ENCODE data around the gene APMAP. TPM values are rescaled to one million over a fixed set of nuclear protein-coding genes. Genes with fewer than 3 reads are reported as not detected.

The APMAP gene
- total RNA-seq, 2 experiments from 2014 or later: 46.9 to 50.9 TPM

GRCh38 chr20:25021336-25021735 is 28.8 kb upstream of the APMAP start:
- Mint-ChIP-seq H3K4me1 (ENCODE audit: low read depth) (no peaks in the 10 kb centered on the region), H3K9me3 (no peaks in the 10 kb centered on the region), H3K27me3 (ENCODE audit: low read depth) (no peaks in the 10 kb centered on the region), H3K27ac (no peak overlapping the region), H3K36me3 (ENCODE audit: low read depth) (peaks cover 3% of the 10 kb centered on the region), H3K4me3 (no peak overlapping the region)
- no peak for DNase-seq
- CTCF ChIA-PET: interaction anchor here (0.6 to 0.9 kb wide), 2 partner anchors 15 to 34 kb away, joined by 3 to 4 read pairs; no protein-coding TSS in a partner anchor
- intact Hi-C loops (cut with micrococcal nuclease): no loop called here

- CTCF ChIA-PET: interaction anchor here (0.6 to 0.9 kb wide), 2 partner anchors 16 to 34 kb away, joined by 3 to 4 read pairs; no protein-coding TSS in a partner anchor
- no peaks in the 10 kb centered on the region for H3K9me3 Mint-ChIP-seq
- no peak overlapping the region for H3K4me3 Mint-ChIP-seq
Observed at GRCh38 chr20:25020901-25021301, 28.4 kb upstream of the APMAP start.

GRCh38 chr20:25020345-25020744 is 27.8 kb upstream of the APMAP start:
- CTCF ChIA-PET: no interaction called here
- Mint-ChIP-seq H3K9me3 (no peaks in the 10 kb centered on the region), H3K36me3 (ENCODE audit: low read depth) (peaks cover 3% of the 10 kb centered on the region), H3K4me1 (ENCODE audit: low read depth) (no peaks in the 10 kb centered on the region), H3K27me3 (ENCODE audit: low read depth) (no peaks in the 10 kb centered on the region), H3K27ac (no peak overlapping the region), H3K4me3 (no peak overlapping the region)
- DNase-seq: no peak
- intact Hi-C loops (cut with micrococcal nuclease): no loop called here

More at GRCh38 chr20:25020901-25021301, 28.4 kb upstream of the APMAP start:
- H3K27ac Mint-ChIP-seq: no peak overlapping the region
- no peaks in the 10 kb centered on the region for H3K27me3 Mint-ChIP-seq (ENCODE audit: low read depth)
- DNase-seq: no peak
- no peaks in the 10 kb centered on the region for H3K4me1 Mint-ChIP-seq (ENCODE audit: low read depth)
- intact Hi-C loops (cut with micrococcal nuclease): no loop called here
- H3K36me3 Mint-ChIP-seq (ENCODE audit: low read depth): peaks cover 3% of the 10 kb centered on the region

- H3K4me3 Mint-ChIP-seq: no peak overlapping the region
- no peaks in the 10 kb centered on the region for H3K4me1 Mint-ChIP-seq (ENCODE audit: low read depth)
- no peak for DNase-seq
- CTCF ChIA-PET: no interaction called here
- intact Hi-C loops (cut with micrococcal nuclease): no loop called here
- H3K36me3 Mint-ChIP-seq (ENCODE audit: low read depth): peaks cover 3% of the 10 kb centered on the region
- no peaks in the 10 kb centered on the region for H3K9me3 Mint-ChIP-seq
- H3K27me3 Mint-ChIP-seq (ENCODE audit: low read depth): no peaks in the 10 kb centered on the region
- H3K27ac Mint-ChIP-seq: no peak overlapping the region
Observed at GRCh38 chr20:25019381-25020155, 27.0 kb upstream of the APMAP start.

DNA sequence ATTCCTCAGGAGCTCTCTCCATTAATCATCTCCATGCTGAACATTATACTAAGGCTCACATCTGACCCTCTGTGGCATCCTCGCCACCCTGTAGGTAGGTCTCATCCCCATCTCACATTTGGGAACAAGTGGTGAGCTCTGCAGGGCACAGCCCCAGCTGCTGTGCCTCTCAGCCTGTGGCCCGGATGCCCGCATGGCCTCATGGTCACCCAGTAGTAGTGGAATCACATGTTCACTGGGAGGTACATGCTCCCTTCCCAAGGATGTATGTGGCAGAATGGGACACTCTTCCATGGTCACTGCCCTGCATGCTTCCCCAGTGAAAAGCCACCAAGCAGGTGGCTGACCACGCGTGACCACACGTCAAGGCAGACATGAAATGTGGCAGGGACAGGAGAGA is 26.3 kb upstream of the APMAP start:
- H3K4me1 Mint-ChIP-seq (ENCODE audit: low read depth): no peaks in the 10 kb centered on the region
- peaks cover 5% of the 10 kb centered on the region for H3K36me3 Mint-ChIP-seq (ENCODE audit: low read depth)
- CTCF ChIA-PET: no interaction called here
- H3K27ac Mint-ChIP-seq: no peak overlapping the region
- H3K9me3 Mint-ChIP-seq: no peaks in the 10 kb centered on the region
- DNase-seq: no peak
- intact Hi-C loops (cut with micrococcal nuclease): no loop called here
- H3K4me3 Mint-ChIP-seq: no peak overlapping the region
- H3K27me3 Mint-ChIP-seq (ENCODE audit: low read depth): no peaks in the 10 kb centered on the region

- DNase-seq: no peak
- Mint-ChIP-seq H3K27ac (no peak overlapping the region), H3K27me3 (ENCODE audit: low read depth) (no peaks in the 10 kb centered on the region), H3K36me3 (ENCODE audit: low read depth) (peaks cover 5% of the 10 kb centered on the region), H3K4me1 (ENCODE audit: low read depth) (no peaks in the 10 kb centered on the region), H3K9me3 (no peaks in the 10 kb centered on the region), H3K4me3 (no peak overlapping the region)
- intact Hi-C loops (cut with micrococcal nuclease): no loop called here
- CTCF ChIA-PET: no interaction called here
Observed at GRCh38 chr20:25018425-25018824, 25.9 kb upstream of the APMAP start.

- intact Hi-C loops (cut with micrococcal nuclease): no loop called here
- DNase-seq: no peak
- H3K27me3 Mint-ChIP-seq (ENCODE audit: low read depth): no peaks in the 10 kb centered on the region
- no peak overlapping the region for H3K4me3 Mint-ChIP-seq
- peaks cover 5% of the 10 kb centered on the region for H3K36me3 Mint-ChIP-seq (ENCODE audit: low read depth)
- no peaks in the 10 kb centered on the region for H3K4me1 Mint-ChIP-seq (ENCODE audit: low read depth)
- H3K9me3 Mint-ChIP-seq: no peaks in the 10 kb centered on the region
- no peak overlapping the region for H3K27ac Mint-ChIP-seq
- CTCF ChIA-PET: no interaction called here
Observed at GRCh38 chr20:25017257-25017803, 24.8 kb upstream of the APMAP start.

DNA sequence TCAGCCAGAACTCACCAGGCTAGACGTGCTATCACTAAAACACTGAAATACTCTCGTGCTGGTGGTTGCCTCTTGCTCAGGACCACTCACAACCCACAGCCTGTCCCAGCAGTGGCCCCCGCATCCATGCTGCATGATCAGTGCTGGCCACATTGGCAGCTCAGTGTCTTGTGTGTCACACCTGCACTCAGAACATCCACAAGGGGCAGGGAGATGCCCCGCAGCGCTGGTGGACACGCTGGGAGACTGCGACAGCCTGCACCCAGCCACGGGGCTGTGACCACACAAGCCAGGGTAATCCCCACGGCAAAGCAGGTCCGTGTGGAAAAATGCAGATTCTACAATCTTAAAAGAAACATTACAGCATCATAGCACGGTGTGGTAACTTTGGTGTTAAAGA is 23.9 kb upstream of the APMAP start:
- Mint-ChIP-seq H3K36me3 (ENCODE audit: low read depth) (peaks cover 5% of the 10 kb centered on the region), H3K4me3 (no peak overlapping the region), H3K27ac (no peak overlapping the region), H3K4me1 (ENCODE audit: low read depth) (no peaks in the 10 kb centered on the region), H3K27me3 (ENCODE audit: low read depth) (no peaks in the 10 kb centered on the region), H3K9me3 (no peaks in the 10 kb centered on the region)
- intact Hi-C loops (cut with micrococcal nuclease): no loop called here
- CTCF ChIA-PET: interaction anchor here (0.6 kb wide), 1 partner anchor 53 kb away, joined by 3 read pairs; no protein-coding TSS in a partner anchor
- no peak for DNase-seq

DNA sequence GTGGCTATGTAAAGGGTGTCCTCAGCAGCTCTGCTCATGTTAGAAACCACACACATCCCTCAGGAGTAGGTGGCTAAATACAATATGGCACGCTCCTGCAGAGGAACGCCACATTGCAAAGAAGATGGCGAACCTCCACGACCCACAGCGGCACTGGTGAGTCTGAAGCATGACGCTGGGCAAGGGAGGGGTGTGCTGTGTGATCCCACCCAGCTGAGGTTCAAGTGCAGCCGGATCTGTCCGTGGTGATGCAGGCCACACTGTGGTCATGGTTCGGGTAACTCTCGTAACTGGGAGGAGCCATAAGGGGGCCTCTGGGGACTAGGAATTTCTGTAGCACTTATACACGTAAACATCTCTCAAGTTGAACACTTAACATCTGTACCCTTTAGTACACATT is 23.4 kb upstream of the APMAP start:
- CTCF ChIA-PET: interaction anchor here (1.2 kb wide), 1 partner anchor 22 kb away, joined by 5 read pairs; no protein-coding TSS in a partner anchor
- Mint-ChIP-seq H3K27ac (no peak overlapping the region), H3K4me3 (no peak overlapping the region), H3K4me1 (ENCODE audit: low read depth) (no peaks in the 10 kb centered on the region), H3K27me3 (ENCODE audit: low read depth) (no peaks in the 10 kb centered on the region), H3K36me3 (ENCODE audit: low read depth) (peaks cover 7% of the 10 kb centered on the region), H3K9me3 (no peaks in the 10 kb centered on the region)
- DNase-seq: no peak
- intact Hi-C loops (cut with micrococcal nuclease): no loop called here

GRCh38 chr20:25014816-25015215 is 22.3 kb upstream of the APMAP start:
- Mint-ChIP-seq H3K4me1 (ENCODE audit: low read depth) (no peaks in the 10 kb centered on the region), H3K36me3 (ENCODE audit: low read depth) (peaks cover 7% of the 10 kb centered on the region), H3K9me3 (no peaks in the 10 kb centered on the region), H3K27ac (no peak overlapping the region), H3K4me3 (no peak overlapping the region), H3K27me3 (ENCODE audit: low read depth) (no peaks in the 10 kb centered on the region)
- intact Hi-C loops (cut with micrococcal nuclease): no loop called here
- DNase-seq: no peak
- CTCF ChIA-PET: interaction anchor here (1.2 kb wide), 1 partner anchor 20 kb away, joined by 5 read pairs; no protein-coding TSS in a partner anchor

DNA sequence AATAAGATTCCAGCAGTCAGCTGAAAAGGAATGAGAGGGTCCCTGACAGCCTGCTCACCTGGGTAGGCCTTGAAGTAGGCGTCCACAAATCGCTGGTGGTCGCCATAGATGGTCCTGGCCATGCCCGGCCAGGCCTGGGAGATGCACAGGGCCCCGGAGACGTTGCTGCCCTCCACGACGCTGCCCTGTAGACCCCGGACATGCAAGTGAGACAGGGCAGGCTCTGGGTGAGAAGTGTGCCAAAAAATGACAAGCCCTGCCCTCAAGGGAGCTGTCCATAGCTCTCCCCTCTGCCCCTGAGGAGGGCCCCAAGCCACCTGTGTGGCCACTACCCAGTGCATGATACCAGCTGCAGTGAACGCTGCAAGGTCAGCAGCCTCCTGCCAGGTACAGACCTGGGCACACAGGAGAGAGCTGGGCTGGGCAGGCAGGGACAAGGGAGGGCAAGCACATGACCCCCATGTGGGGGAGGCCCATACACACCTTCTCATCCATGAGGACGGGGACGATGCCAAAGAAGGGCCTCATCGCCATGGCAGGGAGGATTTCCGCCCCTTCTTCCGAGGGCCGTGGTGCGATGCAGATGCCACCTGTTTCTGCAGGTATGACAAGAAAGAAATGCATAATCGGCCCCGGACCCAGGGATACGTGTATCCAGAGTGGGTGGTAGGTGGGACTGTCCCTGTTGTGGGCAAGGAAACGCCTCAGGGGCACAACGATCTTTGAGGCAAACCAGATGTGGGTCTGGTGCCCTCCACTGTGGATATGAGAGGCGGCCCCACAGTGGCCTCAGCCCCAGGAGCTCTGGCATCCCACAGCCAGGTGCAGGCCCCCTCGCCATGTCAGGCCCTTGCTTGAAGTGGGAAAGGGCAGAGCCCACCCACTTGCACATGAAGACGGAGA is 21.2 kb upstream of the APMAP start:
- CTCF ChIA-PET: no interaction called here
- H3K4me3 Mint-ChIP-seq: no peak overlapping the region
- no peaks in the 10 kb centered on the region for H3K9me3 Mint-ChIP-seq
- intact Hi-C loops (cut with micrococcal nuclease): no loop called here
- H3K27me3 Mint-ChIP-seq (ENCODE audit: low read depth): no peaks in the 10 kb centered on the region
- H3K27ac Mint-ChIP-seq: no peak overlapping the region
- peaks cover 8% of the 10 kb centered on the region for H3K36me3 Mint-ChIP-seq (ENCODE audit: low read depth)
- no peak for DNase-seq
- H3K4me1 Mint-ChIP-seq (ENCODE audit: low read depth): no peaks in the 10 kb centered on the region

- intact Hi-C loops (cut with micrococcal nuclease): no loop called here
- CTCF ChIA-PET: no interaction called here
- Mint-ChIP-seq H3K4me1 (ENCODE audit: low read depth) (no peaks in the 10 kb centered on the region), H3K4me3 (no peak overlapping the region), H3K36me3 (ENCODE audit: low read depth) (peaks cover 16% of the 10 kb centered on the region), H3K27me3 (ENCODE audit: low read depth) (no peaks in the 10 kb centered on the region), H3K9me3 (no peaks in the 10 kb centered on the region), H3K27ac (no peak overlapping the region)
- DNase-seq: no peak
Observed at GRCh38 chr20:25012616-25013189, 20.2 kb upstream of the APMAP start.
